GM19239 (cell line): ENCODE data around the gene ARHGAP45.
A peak's percentile ranks its signal among the peaks of the same experiment; 100 is the strongest.

Experiments
- DNase-seq: peaks from one replicate; pipeline ENCODE4 v3.0.0; 2011; ENCODE audit warnings: low spot score; ENCODE audit not compliant: insufficient read length
- FAIRE-seq: peaks from 2 replicates; lab custom pipeline; 2011; peaks lifted over from hg19 to GRCh38; lab: Jason Lieb, UNC

The ARHGAP45 gene

DNA sequence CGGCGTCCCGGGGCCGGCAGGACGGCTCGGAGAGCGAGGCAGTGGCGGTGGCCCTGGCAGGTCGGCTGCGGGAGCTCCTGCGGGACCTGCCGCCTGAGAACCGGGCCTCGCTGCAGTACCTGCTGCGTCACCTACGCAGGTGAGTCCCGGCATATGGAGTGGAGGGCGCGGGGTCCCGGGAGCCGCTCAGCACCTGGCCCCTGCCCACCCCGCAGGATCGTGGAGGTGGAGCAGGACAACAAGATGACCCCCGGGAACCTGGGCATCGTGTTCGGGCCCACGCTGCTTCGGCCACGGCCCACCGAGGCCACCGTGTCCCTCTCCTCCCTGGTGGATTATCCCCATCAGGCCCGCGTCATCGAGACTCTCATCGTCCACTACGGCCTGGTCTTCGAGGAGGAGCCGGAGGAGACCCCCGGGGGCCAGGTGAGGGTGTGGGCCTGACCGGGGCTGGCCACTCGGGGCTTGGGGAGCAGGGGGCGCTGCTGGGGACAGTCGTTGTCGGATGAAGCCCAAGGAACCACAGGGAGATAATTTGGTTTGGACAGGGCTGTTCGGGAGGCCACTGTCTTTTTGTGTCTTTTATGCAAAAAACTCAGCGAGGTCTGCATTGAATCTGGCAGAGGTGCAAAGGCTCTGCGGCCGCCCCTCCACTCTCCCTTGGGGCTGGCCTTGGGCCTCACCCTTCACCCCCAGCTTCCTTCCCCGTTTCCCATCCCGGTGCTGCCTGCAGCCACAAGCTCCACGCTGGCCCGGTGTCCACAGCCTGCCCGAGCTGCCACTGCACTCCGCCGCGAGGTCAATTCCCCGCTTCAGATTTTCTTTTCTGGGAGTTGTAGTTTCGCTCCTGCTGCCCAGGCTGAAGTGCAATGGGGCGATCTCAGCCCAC lies 16.2 kb downstream of the ARHGAP45 start:
- no peak for DNase-seq
- FAIRE-seq, result no peak

DNA sequence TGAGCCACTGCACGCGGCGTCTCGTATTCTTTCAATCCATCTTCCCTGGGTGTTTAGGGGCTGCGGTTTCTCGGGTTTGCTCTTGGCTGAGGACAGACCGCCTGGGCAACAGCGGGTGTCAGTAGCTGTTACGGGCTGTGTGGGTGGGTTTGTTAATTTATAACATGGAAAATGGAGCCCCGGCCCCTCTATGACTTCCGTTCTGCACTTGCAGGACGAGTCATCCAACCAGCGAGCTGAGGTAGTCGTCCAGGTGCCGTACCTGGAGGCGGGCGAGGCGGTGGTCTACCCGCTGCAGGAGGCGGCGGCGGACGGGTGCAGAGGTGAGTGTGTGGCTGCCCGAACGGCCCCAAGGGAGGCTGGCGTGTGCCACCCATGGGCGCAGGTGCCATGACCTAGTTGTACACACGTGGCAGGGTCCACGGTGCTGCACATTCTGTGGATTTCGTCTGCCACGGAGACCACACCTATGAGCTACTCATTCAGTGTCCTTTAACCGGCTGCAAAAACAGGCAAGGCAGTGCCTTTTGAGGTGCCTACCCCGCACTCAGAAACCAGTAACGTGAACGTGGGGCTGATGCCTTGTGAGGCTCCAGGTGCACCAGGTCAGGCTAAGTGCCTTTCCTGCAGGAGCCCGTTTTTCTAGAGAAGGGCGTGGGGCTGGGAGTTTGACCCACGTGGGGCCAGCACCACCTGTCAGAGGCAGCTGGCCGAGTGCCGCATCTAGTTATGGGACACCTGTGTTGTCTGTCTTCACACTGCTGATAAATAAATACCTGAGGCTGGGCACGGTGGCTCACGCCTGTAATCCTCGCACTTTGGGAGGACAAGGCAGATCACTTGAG lies 17.3 kb downstream of the ARHGAP45 start:
- peak; percentile 81 for FAIRE-seq
- no peak for DNase-seq

DNA sequence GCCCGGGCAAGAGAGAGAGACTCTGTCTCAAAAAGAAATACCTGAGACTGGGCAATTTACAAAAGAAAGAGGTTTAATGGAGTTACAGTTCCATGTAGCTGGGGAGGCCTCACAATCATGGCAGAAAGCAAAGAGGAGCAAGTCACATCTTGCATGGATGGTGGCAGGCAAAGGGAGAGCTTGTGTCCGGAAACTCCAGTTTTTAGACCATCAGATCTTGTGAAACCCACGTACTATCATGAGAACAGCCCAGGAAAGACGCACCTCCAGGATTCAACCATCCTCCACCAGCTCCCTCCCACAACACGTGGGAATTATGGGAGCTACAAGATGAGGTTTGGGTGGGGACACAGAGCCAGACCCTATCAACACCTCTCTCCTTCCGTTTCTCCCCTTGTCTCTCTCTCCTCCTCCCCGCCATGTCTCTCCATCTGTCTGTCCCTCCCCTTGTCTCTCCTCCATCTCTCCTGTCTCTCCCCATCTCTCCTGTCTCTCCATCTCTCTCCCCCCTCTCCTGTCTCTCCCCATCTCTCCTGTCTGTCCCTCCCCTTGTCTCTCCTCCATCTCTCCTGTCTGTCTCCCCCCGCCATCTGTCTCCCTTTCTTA lies 18.2 kb downstream of the ARHGAP45 start:
- DNase-seq, result no peak

DNA sequence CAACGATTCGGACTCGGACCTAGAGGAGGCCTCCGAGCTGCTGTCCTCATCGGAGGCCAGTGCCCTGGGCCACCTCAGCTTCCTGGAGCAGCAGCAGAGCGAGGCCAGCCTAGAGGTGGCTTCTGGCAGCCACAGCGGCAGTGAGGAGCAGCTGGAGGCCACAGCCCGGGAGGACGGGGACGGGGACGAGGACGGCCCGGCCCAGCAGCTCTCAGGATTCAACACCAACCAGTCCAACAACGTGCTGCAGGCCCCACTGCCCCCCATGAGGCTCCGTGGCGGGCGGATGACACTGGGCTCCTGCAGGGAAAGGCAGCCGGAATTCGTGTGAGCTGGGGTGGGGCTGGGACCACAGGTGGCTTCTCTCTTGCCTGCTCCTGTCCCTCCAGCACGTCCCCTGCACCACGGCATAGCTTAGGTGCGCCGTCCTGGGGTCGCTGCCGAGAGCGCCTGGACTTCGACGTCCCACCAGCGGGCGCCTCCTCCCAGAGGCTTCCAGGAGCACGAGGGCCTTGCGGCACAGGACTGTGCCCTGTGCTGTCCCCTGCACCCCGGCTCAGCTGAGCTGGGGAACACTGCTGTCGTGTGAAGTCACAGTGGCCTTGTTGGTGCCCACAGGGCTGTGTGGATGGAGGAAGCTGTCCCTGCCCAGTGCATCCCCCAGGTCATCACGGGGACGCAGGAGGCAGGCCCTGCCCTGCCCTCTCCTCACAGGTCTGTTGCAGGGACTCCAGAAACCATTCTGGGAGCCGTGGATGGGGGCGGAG lies 18.9 kb downstream of the ARHGAP45 start:
- FAIRE-seq, result no peak
- DNase-seq, result no peak

More for the DNA sequence above, 18.2 kb downstream of the ARHGAP45 start:
- FAIRE-seq, result no peak

DNA sequence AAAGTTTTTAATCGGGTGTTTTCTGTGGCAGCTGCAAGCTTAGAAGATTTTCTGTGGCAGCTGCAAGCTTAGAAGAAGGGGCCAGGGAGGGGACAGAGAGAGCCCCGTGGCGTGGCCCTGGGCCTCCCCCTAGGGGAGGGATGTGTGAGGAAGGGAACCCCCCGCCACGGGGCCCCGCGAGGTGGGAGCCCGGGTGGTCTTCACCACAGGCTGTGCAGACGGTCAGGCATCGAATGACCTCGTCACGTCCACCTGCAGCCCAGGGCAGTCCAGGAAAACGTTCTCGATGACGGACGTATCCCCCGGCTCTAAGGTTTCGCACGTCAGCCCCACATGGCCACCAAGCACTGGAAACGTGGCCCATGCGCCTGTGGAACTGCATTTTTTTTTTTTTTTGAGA lies 19.6 kb downstream of the ARHGAP45 start:
- DNase-seq (no peak), FAIRE-seq (no peak)

DNA sequence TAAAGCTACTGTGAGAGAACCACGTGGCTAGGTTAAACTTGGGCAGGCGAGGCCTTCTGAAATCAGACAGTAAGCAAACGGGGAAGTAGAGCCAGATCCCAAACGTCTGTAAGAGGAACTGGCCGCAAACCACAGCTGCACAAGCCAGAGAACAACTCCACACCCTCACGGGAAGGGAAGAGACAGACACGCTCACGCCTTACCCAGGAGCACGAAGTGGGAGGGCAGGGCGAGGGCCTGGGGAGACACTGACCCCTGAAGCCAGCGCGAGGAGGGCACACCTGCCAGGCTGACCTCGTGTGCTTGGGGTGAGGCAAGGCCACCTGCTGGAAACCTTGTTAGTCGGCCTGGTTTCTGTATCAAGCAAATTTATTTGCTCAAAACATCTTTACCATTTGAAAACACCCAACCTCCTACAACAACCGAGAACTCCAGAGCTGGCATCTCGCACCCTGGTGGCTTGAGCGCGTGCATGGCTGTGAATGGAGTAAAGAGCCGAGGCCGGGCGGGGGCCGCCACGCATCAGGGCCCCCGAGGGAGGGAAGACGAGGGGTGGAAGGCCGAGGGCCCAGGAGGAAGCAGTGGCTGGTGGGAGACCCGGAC lies 20.9 kb downstream of the ARHGAP45 start:
- no peak for DNase-seq
- peak; percentile 90 for FAIRE-seq

DNA sequence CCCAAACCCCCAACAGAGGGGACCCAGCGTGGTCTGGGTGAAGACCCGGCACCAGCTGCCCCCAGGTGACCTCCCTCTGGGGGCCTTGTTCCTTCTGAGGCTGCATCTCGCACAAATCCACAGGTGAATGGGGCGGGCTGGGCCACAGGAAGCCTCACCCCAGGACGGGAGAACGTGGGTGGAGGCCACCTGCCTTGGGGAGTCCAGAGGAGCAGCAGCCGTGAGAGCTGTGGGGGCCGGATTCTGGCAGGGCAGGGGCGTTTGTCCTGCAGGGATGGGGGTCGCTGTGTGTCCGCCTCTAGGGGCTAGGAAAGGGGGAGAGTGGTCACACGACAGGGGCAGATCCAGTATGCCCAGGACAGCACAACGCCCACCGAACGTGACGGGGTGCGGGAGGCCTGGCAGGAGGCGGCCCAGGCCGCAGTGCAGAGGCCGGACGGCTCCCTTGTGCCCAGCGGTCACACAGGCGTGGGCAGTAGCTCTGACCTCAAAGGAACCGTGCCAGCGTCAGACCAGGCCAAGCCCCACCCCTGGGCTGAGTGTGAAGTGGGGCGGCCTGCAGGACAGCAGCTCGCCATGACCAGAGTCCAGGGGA lies 21.5 kb downstream of the ARHGAP45 start:
- DNase-seq, result no peak
- FAIRE-seq, result no peak

DNA sequence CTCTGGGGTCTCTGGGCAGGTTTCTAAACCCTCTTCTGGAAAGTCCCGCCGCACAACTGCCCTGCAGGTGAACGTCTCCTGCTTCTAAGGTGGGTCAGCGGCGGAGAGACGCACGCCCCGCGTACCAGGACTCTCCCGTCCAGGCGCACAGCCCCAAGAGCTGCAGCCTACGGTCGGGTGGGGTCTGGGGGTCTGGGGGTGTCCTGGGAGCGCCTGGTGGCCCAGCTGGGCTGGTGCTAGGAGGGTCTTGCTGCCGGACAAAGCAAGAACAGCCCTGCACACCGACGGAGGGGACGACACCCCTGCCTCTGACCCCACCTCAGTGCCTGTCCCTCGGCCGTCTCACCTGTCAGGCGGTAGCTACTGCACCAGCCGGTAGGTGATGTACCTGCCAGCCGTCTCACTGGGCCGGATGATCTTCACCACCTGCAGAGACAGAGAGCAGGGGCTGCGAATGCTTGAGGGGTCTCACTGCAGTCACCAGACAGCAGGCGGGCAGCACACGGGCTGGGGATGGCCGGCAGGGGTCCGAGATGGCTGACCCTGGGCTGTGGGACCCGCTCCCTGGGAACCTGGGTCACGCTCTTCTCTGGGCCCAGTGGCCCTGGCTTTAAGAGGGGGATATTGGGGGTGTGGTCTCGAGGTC lies 22.3 kb downstream of the ARHGAP45 start:
- no peak for DNase-seq

DNA sequence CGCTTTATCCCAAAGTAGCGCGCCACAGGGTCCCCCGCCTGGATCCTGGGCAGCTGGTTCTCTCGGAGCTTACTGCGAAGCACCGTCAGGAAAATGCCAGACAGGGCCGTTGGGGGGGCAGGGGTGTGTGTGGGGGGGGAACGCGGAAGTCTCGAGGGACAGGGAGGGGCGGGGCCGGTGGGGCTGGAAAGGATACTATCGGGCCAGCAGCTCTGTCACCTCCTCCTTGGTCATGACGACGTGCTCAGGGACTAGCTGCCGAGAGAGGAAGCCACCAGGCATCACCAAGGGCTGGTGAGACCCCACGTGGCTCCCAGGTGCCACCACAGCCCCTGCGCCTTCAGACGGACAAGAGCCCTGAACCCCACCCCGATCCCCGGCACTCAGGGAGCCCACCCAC lies 22.9 kb downstream of the ARHGAP45 start:
- DNase-seq, result no peak
- no peak for FAIRE-seq

More for the DNA sequence above, 22.3 kb downstream of the ARHGAP45 start:
- FAIRE-seq, result no peak

DNA sequence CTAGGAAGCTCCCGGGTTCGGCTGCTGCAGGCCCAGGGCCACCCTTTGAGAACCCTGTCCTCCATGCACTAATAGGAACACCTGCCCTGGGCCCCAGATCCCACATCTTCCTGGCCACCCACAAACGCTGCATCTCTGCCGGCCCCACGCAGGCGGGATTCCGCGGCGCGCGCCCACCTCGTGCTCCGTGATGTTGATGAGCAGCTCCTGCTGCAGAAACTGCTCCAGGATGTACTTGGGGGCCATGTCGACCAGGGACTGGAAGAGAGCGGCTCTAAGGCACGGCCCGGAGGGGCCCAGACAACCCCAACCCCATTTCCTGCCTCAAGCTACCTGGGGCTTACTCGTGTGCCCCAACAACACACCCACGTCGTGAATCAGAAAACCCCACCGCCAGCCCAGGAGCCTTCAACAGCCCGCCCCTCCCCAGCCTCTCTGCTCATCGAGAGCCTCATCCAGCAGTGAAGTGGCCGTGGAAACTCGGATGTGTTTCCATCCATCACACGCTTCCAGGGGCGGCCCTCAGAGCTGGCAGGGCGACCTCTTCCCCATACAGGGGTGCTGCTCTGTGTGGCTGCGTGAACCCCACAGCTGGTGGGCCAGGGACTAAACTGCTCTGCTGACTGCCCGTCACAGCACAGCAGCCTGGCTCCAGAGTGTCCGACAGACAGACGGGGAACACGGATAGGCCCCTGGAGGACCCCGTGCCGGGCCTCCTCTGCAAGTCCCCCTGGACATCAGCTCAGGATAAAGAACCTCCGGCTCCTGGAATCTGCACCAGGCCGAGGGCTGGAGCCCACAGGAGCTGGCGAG lies 24.0 kb downstream of the ARHGAP45 start:
- FAIRE-seq, result no peak
- DNase-seq, result no peak

DNA sequence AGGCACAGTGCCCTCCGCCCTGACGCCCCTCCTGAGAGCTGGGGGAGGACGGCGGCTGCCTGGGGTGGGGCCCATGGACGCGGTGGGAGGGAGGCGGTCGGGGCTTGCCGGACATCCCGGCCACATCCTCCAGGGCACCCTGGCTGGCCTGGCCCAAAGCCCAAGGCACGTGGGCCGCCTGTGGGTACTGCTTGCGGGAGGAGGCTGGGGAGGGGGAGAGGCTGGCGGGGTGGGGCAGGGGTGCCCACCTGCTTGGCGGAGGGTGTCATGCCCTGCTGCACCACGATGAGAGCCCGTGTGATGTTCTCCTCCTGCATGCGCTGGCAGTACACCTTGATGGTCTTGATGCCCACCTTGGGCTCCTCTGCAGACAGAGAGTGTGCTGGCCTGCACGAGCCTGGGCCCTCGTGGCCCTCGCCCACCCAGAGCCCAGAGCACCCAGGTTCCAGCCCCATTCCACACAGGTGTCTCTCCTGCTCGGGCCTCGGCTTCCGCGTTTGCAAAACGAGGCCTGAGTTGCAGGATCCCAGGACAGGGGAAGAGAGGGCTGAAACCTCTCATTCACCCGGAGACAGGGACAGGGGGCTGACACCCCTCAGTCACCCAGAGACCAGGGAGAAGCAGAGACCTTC lies 24.7 kb downstream of the ARHGAP45 start:
- FAIRE-seq (no peak), DNase-seq (no peak)

DNA sequence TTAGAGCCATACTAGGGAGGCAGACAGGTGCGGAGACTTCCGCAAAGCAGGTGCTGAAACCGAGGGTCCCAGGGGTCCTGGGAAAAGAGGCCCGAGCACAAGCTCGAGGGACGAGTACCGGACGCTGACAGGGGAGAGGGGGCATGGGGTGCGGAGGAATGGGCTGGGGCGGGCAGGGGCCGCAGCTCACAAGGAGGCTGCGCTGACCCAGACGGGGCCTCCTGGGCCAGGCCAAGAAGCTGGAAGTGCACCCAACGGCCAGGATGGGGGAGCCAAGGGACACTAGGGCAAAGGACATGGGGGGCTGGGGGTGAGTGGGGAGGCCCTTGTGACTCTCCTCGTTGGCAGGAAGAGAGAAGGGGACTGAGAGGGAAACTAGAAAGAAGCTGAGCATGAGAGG lies 26.4 kb downstream of the ARHGAP45 start:
- DNase-seq (no peak), FAIRE-seq (no peak)

DNA sequence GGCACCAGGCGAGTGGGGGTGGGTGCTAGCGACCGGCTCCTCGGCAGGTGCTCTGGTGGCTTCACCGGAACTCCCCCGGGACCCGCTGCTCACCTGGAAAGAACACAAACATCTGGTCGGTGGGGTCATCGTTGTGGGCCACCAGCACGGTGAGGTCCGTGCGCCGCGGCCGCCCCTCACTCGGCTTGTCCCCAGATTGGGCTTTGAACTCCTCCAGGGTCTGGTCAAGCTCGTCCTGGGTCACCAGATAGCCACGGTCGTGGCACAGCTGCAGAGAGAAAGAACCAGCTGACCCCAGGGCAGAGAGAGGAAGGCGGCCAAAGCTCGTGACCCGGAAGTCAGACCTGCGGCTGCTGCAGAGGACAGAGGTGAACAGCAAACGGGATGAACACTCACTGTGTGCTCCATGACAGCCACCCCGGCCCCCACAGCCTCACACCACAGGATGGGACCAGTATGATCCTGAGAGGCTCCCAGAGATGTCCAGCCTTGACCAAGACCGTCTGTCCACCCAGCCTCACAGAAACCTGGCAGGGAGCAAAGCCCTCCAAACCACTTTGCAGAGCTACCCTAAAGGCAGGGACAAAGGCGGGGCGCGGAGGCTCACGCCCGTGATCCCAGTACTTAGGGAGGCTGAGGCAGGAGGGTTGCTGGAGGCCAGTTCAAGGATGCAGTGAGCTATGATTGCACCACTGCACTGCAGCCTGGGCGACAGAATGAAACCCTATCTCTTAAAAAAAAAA lies 27.0 kb downstream of the ARHGAP45 start:
- no peak for DNase-seq
- FAIRE-seq, result no peak

DNA sequence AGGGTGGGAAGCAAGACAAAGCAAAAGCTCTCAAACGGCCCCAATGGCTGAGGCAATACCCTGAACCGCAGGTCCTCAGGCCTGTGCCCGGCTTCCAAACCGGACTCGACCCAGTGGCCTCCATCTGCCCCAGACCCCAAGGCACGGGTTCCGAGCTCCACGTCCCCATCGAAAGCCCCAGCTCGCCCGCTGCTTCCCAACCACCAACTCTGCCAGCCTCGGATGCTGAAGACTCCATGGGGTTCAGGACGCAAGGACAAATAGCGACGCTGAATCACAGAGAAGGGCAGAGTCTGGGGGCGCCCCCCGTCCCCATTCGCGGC lies 27.6 kb downstream of the ARHGAP45 start:
- DNase-seq, result no peak
- no peak for FAIRE-seq

DNA sequence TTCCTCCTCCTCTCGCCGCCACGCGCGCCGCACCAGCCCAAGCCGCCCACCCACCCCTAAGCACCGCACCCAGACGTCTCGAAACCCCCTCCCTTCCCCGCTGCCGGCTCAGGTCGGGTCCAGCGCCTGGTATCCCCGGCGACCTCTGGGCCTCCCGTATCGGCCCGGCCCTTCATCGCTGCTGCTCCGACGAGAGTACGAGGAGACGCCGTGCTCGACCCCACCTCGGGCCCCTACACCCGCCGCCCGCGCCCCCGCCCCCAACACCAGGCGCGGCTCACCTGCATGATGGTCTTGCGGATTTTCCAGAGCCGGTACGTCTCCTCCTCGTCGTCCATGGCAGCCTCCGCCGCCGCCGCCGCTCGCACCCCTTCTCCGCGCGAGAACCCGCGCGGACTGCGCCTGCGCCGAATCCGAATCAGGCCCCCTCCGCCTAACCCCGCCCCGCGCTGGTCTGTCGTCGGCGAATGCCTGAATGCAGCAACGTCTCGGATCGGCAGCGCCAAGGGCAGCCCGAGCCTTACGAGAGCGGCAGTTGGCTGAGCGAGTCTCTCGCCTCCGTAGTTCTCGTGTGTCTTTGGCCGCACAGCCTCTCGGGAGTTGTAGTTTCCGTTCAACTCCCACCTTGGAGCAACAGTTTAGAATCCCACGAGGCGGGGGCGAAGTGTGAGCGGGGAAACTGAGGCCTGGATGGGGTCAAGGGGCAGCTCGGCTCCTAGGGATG lies 28.2 kb downstream of the ARHGAP45 start, which contains the start of gene POLR2E:
TSS of gene POLR2E (minus strand) at position 398 of the 724 bp plus-strand sequence. CDS start at position 338, 60 bp downstream.
- DNase-seq (peak; percentile 98), FAIRE-seq (peak; percentile 99)

DNA sequence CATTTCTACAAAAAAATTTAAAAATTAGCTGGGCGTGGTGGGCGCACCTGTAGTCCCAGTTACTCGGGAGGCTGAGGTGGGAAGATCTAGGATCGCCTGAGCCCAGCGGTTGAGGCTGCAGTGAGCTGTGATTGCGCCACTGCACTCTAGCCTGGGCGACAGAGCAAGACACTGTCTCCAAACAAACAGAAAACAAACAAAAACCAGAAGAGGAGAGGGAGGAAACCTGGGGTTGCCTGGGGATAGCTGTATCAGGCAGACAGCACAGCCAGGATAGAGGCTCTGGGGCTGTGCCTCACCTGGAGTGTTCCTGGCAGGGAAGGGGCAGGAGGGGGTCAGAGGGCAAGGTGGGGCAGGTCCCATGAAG lies 30.8 kb downstream of the ARHGAP45 start:
- FAIRE-seq (no peak), DNase-seq (no peak)
